ENCODE data around the gene ARMC8.

ARMC8 gene

GRCh38 chr3:138289260-138289659 lies 102.2 kb downstream of the ARMC8 start:
- TF ChIP-seq GLIS3 (CRISPR knock-in tag; IDR thresholded peaks at IDR 0.05) (no peak), ESRRG (CRISPR knock-in tag; IDR thresholded peaks at IDR 0.05) (no peak), TCF4 (CRISPR knock-in tag; IDR thresholded peaks at IDR 0.05; ENCODE audit: borderline replicate concordance) (no peak), OSR1 (CRISPR knock-in tag; IDR thresholded peaks at IDR 0.05) (no peak), ZFP3 (CRISPR knock-in tag; IDR thresholded peaks at IDR 0.05) (no peak), CSRNP3 (CRISPR knock-in tag; IDR thresholded peaks at IDR 0.05) (no peak), ISL1 (CRISPR knock-in tag; IDR thresholded peaks at IDR 0.05) (no peak), BACH2 (CRISPR knock-in tag; IDR thresholded peaks at IDR 0.05; ENCODE audit: borderline replicate concordance) (no peak), TOX (CRISPR knock-in tag; IDR thresholded peaks at IDR 0.05; ENCODE audit: borderline replicate concordance) (no peak), ZFP30 (CRISPR knock-in tag; IDR thresholded peaks at IDR 0.05) (no peak), ZNF8 (CRISPR knock-in tag; IDR thresholded peaks at IDR 0.05) (no peak), ZC3H10 (CRISPR knock-in tag; IDR thresholded peaks at IDR 0.05) (no peak), PPARA (CRISPR knock-in tag; IDR thresholded peaks at IDR 0.05; ENCODE audit: borderline replicate concordance) (no peak)
- TF ChIP-seq, protein P1, sequence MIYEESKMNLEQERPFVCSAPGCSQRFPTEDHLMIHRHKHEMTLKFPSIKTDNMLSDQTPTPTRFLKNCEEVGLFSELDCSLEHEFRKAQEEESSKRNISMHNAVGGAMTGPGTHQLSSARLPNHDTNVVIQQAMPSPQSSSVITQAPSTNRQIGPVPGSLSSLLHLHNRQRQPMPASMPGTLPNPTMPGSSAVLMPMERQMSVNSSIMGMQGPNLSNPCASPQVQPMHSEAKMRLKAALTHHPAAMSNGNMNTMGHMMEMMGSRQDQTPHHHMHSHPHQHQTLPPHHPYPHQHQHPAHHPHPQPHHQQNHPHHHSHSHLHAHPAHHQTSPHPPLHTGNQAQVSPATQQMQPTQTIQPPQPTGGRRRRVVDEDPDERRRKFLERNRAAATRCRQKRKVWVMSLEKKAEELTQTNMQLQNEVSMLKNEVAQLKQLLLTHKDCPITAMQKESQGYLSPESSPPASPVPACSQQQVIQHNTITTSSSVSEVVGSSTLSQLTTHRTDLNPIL (CRISPR knock-in tag; IDR thresholded peaks at IDR 0.05; ENCODE audit: low read depth), result no peak

DNA sequence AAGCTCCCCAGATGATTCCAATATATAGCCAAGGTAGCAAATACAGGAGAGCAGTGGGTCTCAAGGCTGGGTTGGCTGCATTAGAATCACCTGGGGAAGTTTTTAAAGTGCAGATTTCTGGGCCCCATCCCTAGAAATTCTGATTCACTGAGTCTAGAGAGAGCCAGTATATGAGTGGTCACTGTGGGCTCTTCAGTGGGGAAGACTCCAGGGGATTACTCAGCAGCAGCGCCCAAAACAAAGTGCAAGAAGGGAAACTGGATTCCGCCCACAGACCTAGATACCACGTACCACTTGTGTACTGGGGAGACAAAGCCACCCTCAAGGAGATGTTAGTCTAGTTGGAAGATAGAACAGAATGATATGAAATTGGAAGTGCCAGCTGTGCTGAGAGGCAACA lies 102.6 kb downstream of the ARMC8 start:
- TF ChIP-seq SNAI2 (CRISPR knock-in tag; IDR thresholded peaks at IDR 0.05), result no peak
- TF ChIP-seq, protein P1 (CRISPR knock-in tag; IDR thresholded peaks at IDR 0.05; ENCODE audit: low read depth), result no peak
- TF ChIP-seq ZNF8 (CRISPR knock-in tag; IDR thresholded peaks at IDR 0.05), result no peak
- TF ChIP-seq TOX (CRISPR knock-in tag; IDR thresholded peaks at IDR 0.05; ENCODE audit: borderline replicate concordance), result no peak
- no peak for TF ChIP-seq ISL1 (CRISPR knock-in tag; IDR thresholded peaks at IDR 0.05)
- no peak for ATAC-seq

More at GRCh38 chr3:138289260-138289659, 102.2 kb downstream of the ARMC8 start:
- no peak for ATAC-seq

DNA sequence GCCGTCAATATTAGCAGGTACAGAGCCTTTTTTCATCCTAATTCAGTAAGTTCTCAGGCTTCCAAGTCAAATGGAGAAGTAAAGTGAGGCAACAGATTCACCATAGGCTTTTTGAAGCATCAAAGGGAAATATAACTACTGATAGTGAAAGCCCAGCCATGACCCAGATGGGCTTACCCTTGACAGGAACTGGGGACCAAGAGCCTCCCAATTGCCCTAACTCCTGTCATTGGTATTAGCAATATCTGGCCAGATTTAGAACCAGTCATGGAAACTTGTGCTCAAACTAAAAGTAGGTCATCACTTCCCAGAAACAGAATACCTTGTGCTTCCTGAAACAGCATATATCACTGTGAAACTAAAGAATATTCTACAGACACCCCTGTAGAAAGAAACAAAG lies 109.5 kb downstream of the ARMC8 start:
- TF ChIP-seq CSRNP3 (CRISPR knock-in tag; IDR thresholded peaks at IDR 0.05), result no peak
- TF ChIP-seq ZC3H10 (CRISPR knock-in tag; IDR thresholded peaks at IDR 0.05), result no peak
- TF ChIP-seq ZFP3 (CRISPR knock-in tag; IDR thresholded peaks at IDR 0.05), result no peak
- TF ChIP-seq PPARA (CRISPR knock-in tag; IDR thresholded peaks at IDR 0.05; ENCODE audit: borderline replicate concordance), result no peak
- TF ChIP-seq RARB (CRISPR knock-in tag; IDR thresholded peaks at IDR 0.05), result no peak
- no peak for TF ChIP-seq ESRRG (CRISPR knock-in tag; IDR thresholded peaks at IDR 0.05)
- TF ChIP-seq TOX (CRISPR knock-in tag; IDR thresholded peaks at IDR 0.05; ENCODE audit: borderline replicate concordance), result no peak
- TF ChIP-seq PATZ1 (CRISPR knock-in tag; IDR thresholded peaks at IDR 0.05; ENCODE audit: borderline replicate concordance), result no peak
- no peak for TF ChIP-seq CSDC2 (CRISPR knock-in tag; IDR thresholded peaks at IDR 0.05)
- TF ChIP-seq, protein P1 (CRISPR knock-in tag; IDR thresholded peaks at IDR 0.05; ENCODE audit: low read depth), result no peak
- TF ChIP-seq ZNF565 (CRISPR knock-in tag; conservative IDR thresholded peaks at IDR 0.05; ENCODE audit: low read depth), result no peak
- TF ChIP-seq ZNF8 (CRISPR knock-in tag; IDR thresholded peaks at IDR 0.05), result no peak
- TF ChIP-seq SNAI2 (CRISPR knock-in tag; IDR thresholded peaks at IDR 0.05), result no peak
- ATAC-seq, result no peak
